ENCODE data around the gene BMP4. TPM values are rescaled to one million over a fixed set of nuclear protein-coding genes. Genes with fewer than 3 reads are reported as not detected.

Gene BMP4
- total RNA-seq, 1 experiment from 2014 or later = 12.2 TPM

DNA sequence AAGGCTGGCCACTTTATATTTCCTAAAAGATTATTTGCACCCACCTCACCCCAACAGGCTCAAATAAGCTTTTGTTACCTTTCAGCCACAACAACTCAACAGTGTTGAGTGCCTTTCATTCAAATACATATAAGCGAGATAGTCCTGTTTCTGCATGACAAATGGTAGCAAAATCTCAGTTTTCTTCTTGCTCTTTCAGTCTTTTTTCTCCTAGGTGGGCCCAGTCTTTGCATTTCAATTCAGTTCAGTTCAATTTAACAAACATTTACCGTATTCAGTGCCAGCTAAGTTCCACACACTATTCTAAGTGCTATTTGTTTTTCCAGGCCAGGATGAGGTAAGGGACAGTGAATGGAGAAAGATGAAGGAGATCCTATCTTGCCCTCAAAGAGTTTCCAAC is 25.9 kb upstream of the BMP4 start:
- H3K27ac Mint-ChIP-seq = peak overlapping the region; percentile 11 to 95 (median 14); a peak in 6 of 7 replicates

More for the DNA sequence above, 25.9 kb upstream of the BMP4 start:
- no peak overlapping the region for H2AK5ac ChIP-seq (ENCODE audit: insufficient read length, low read length)
- no peak overlapping the region for H3K4ac ChIP-seq (ENCODE audit: low read depth, low read length)
- peaks cover 22% of the 10 kb centered on the region for H3K4me1 ChIP-seq (ENCODE audit: insufficient read depth, low read length)
- H3K27me3 ChIP-seq (ENCODE audit: insufficient read depth, low read length) = peaks cover 1% of the 10 kb centered on the region; the same call in 1 of the 2 replicates
- H3K4me2 ChIP-seq (ENCODE audit: insufficient read depth, insufficient read length, low read length) = peak overlapping the region; percentile 15
- no peaks in the 10 kb centered on the region for H3K79me2 ChIP-seq (ENCODE audit: insufficient read depth, low read length)
- no peak overlapping the region for H3K56ac ChIP-seq (ENCODE audit: insufficient read length, low read depth, low read length)
- H2BK120ac ChIP-seq (ENCODE audit: low read depth, low read length, poor library complexity, severe bottlenecking) = no peak overlapping the region
- peaks cover 7% of the 10 kb centered on the region for H3K27me3 Mint-ChIP-seq (ENCODE audit: low read depth)
- no peak overlapping the region for H3K14ac ChIP-seq (ENCODE audit: insufficient read depth, low read length)
- H2AFZ ChIP-seq (ENCODE audit: low read length) = no peak overlapping the region
- peaks cover 16% of the 10 kb centered on the region for H3K9me3 ChIP-seq (ENCODE audit: control insufficient read depth, low read depth, low read length)
- H3K4me1 Mint-ChIP-seq = peaks cover 61 to 63% of the 10 kb centered on the region in 2 experiments
- no peak overlapping the region for H3K27ac ChIP-seq (ENCODE audit: insufficient read length, low read depth, low read length)
- TF ChIP-seq, protein P1, sequence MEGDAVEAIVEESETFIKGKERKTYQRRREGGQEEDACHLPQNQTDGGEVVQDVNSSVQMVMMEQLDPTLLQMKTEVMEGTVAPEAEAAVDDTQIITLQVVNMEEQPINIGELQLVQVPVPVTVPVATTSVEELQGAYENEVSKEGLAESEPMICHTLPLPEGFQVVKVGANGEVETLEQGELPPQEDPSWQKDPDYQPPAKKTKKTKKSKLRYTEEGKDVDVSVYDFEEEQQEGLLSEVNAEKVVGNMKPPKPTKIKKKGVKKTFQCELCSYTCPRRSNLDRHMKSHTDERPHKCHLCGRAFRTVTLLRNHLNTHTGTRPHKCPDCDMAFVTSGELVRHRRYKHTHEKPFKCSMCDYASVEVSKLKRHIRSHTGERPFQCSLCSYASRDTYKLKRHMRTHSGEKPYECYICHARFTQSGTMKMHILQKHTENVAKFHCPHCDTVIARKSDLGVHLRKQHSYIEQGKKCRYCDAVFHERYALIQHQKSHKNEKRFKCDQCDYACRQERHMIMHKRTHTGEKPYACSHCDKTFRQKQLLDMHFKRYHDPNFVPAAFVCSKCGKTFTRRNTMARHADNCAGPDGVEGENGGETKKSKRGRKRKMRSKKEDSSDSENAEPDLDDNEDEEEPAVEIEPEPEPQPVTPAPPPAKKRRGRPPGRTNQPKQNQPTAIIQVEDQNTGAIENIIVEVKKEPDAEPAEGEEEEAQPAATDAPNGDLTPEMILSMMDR (conservative IDR thresholded peaks at IDR 0.05) = no peak
- H3K18ac ChIP-seq (ENCODE audit: insufficient read length, low read depth, low read length) = no peak overlapping the region
- no peaks in the 10 kb centered on the region for H3K79me1 ChIP-seq (ENCODE audit: insufficient read depth, low read depth, low read length, poor library complexity, severe bottlenecking)
- H3K36me3 Mint-ChIP-seq (ENCODE audit: insufficient read depth in 1 of 3, low read depth in 3 of 3) = peaks cover 28 to 45% (median 33%) of the 10 kb centered on the region in 3 experiments
- no peak overlapping the region for H3K9ac ChIP-seq (ENCODE audit: extremely low read depth, insufficient read length, low read length)
- H3K23me2 ChIP-seq (ENCODE audit: insufficient read length, low read depth, low read length, poor library complexity, severe bottlenecking) = no peaks in the 10 kb centered on the region
- no peak for DNase-seq
- no peak overlapping the region for H3K23ac ChIP-seq (ENCODE audit: insufficient read length, low read depth, low read length)
- peak overlapping the region in 1 of 2 experiments; percentile 6; a peak in 2 of 5 replicates for H3K4me3 Mint-ChIP-seq
- WGBS (ENCODE audit: extremely low coverage, insufficient read length, low lambda C conversion rate) = no CpG with 5 or more reads among the region's 2 CpGs
- no peak overlapping the region for H2BK20ac ChIP-seq (ENCODE audit: low read depth, low read length, poor library complexity, severe bottlenecking)
- no peak overlapping the region for H2BK12ac ChIP-seq (ENCODE audit: insufficient read length, low read depth, low read length)
- H3T11ph ChIP-seq (ENCODE audit: low read length) = no peak overlapping the region
- H2BK15ac ChIP-seq (ENCODE audit: low read depth, low read length) = no peak overlapping the region
- no peaks in the 10 kb centered on the region for H4K20me1 ChIP-seq (ENCODE audit: control insufficient read depth, insufficient read depth, insufficient read length)
- no peak overlapping the region for H2BK5ac ChIP-seq (ENCODE audit: insufficient read length, low read length)
- H4K5ac ChIP-seq (ENCODE audit: insufficient read length, low read depth, low read length) = no peak overlapping the region
- H3K9me3 Mint-ChIP-seq = peaks cover 43 to 45% of the 10 kb centered on the region in 2 experiments
- H4K91ac ChIP-seq (ENCODE audit: insufficient read length, low read depth, low read length) = no peak overlapping the region
- no peak overlapping the region for H4K8ac ChIP-seq (replicated peaks; ENCODE audit: insufficient read length, low read depth, low read length)

All from H9 (cell line).